NB4 (cell line): ENCODE measurements around the gene PRKG1.

Source experiments
- DNase-seq: peaks from one replicate; pipeline ENCODE4 v3.0.0; 2010; ENCODE audit warnings: low read depth
- H3K4me3 ChIP-seq: one replicate; pipeline ENCODE4 v1.5.1; 2011; ENCODE audit warnings: mild to moderate bottlenecking, low read depth, low read length, moderate library complexity
- CTCF ChIP-seq: IDR thresholded peaks from one replicate; pipeline ENCODE4 v1.5.1; 2012; ENCODE audit warnings: low read depth, low read length
- MAX ChIP-seq: IDR thresholded peaks from 2 replicates; pipeline ENCODE4 v1.6.1; 2011; ENCODE audit warnings: low read depth, low read length
- MYC ChIP-seq: IDR thresholded peaks from 2 replicates; pipeline ENCODE4 v1.6.1; 2011; ENCODE audit warnings: low read depth, low read length
- POLR2A ChIP-seq: IDR thresholded peaks from 2 replicates; pipeline ENCODE4 v1.6.1; 2011; ENCODE audit warnings: mild to moderate bottlenecking; ENCODE audit not compliant: insufficient read length; ENCODE audit errors: extremely low read depth

Gene PRKG1

GRCh38 chr10:51706225-51706624, 631.9 kb downstream of the PRKG1 start:
- no peak overlapping the region for H3K4me3 ChIP-seq
- DNase-seq, result no peak
- TF ChIP-seq POLR2A, result no peak
- TF ChIP-seq MYC, result no peak
- no peak for TF ChIP-seq CTCF
- no peak for TF ChIP-seq MAX

GRCh38 chr10:51707392-51707791, 633.1 kb downstream of the PRKG1 start:
- TF ChIP-seq MYC, result no peak
- TF ChIP-seq CTCF, result no peak
- TF ChIP-seq POLR2A, result no peak
- TF ChIP-seq MAX, result no peak
- no peak overlapping the region for H3K4me3 ChIP-seq
- DNase-seq, result no peak

GRCh38 chr10:51707821-51708424, 633.6 kb downstream of the PRKG1 start:
- H3K4me3 ChIP-seq, result no peak overlapping the region
- no peak for DNase-seq
- no peak for TF ChIP-seq POLR2A
- TF ChIP-seq CTCF, result no peak
- TF ChIP-seq MYC, result no peak
- TF ChIP-seq MAX, result no peak

GRCh38 chr10:51708609-51709008, 634.3 kb downstream of the PRKG1 start:
- H3K4me3 ChIP-seq, result no peak overlapping the region
- DNase-seq, result no peak
- no peak for TF ChIP-seq MAX
- no peak for TF ChIP-seq MYC
- TF ChIP-seq POLR2A, result no peak
- TF ChIP-seq CTCF, result no peak

GRCh38 chr10:51709324-51709972, 635.2 kb downstream of the PRKG1 start:
- TF ChIP-seq CTCF, result no peak
- no peak for TF ChIP-seq MAX
- no peak for TF ChIP-seq MYC
- TF ChIP-seq POLR2A, result no peak
- no peak overlapping the region for H3K4me3 ChIP-seq
- no peak for DNase-seq
